Ascending aorta (tissue), 2 donors: ENCODE measurements around the gene ZNF492. TPM values are rescaled to one million over a fixed set of nuclear protein-coding genes. Genes with fewer than 3 reads are reported as not detected.
A peak's percentile ranks its signal among the peaks of the same experiment; 100 is the strongest.

Source experiments
- DNase-seq, 2 donors: peaks; one replicate each; pipeline ENCODE4 v3.0.0-alpha.2; 2019; ENCODE audit warnings: low spot score in 2 of 2
- H3K27ac ChIP-seq, 2 donors: fragments of 200-600 bp; sonication (generic); one replicate each; pipeline ENCODE4 v1.5.1; 2016 to 2017; ENCODE audit warnings: mild to moderate bottlenecking in 1 of 2
- H3K27me3 ChIP-seq: fragments of 200-600 bp; sonication (generic); one replicate; pipeline ENCODE4 v1.5.1; 2017
- H3K36me3 ChIP-seq, 2 donors: fragments of 200-600 bp; sonication (generic); one replicate each; pipeline ENCODE4 v1.5.1; 2016
- H3K4me1 ChIP-seq, 2 donors: fragments of 200-600 bp; sonication (generic); one replicate each; pipeline ENCODE4 v1.5.1; 2016 to 2017; ENCODE audit warnings: mild to moderate bottlenecking in 1 of 2
- H3K4me3 ChIP-seq, 2 donors: fragments of 200-600 bp; sonication (generic); one replicate each; pipeline ENCODE4 v1.5.1; 2016 to 2017; ENCODE audit warnings: mild to moderate bottlenecking in 1 of 2
- H3K9me3 ChIP-seq, 2 donors: fragments of 200-600 bp; sonication (generic); one replicate each; pipeline ENCODE4 v1.5.1; 2016
- CTCF ChIP-seq, 3 experiments: fragments of 200-600 bp in 2 of 3; fragments of 450-650 bp in 1 of 3; sonication (generic) in 2 of 3; IDR thresholded peaks; one replicate each; pipeline ENCODE4 v1.5.1; 2016 to 2019; ENCODE audit warnings: antibody characterized with exemption in 3 of 3, mild to moderate bottlenecking in 1 of 3, moderate library complexity in 1 of 3
- intact Hi-C: fragments of 100-400 bp; cut with DNase I; formaldehyde crosslinking; loops from one replicate; pipeline ENCODE4 v1.15.1; 2023
- total RNA-seq: library from RNA; depleted of rRNA; stranded (reverse); fragments of >200 nt; gene quantifications from one replicate; pipeline ENCODE4 v1.1.0, GENCODE V29; 2016

The ZNF492 gene
- total RNA-seq, 1 donor from 2014 or later, result 1.6 TPM

DNA sequence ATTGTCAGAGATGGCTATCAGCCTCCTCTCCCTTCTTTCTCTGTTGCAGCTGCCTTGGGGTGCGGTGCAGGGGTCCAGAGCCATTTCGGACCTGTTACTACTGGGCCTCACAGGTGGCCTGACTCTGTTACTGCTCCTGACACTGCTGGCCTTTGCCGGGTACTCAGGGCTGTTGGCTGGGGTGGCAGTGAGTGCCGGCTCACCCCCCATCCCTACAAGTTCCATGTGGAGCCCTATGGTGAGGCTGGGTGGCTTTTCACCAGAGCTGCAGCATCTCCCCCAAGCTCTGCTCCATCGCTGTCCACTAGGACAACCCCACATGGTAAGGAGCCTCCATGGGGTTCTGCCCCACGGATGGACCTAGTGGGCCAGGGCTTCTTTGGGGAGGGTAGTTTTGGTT is 13.7 kb upstream of the ZNF492 start:
- no peak for DNase-seq
- intact Hi-C loops, result loop anchor here (5.0 to 10.0 kb wide), 2 partner anchors 88 to 1116 kb away; partner anchors contain the start of gene ZNF429
- no peak overlapping the region for H3K4me3 ChIP-seq
- no peak for TF ChIP-seq CTCF (IDR thresholded peaks at IDR 0.05)
- no peaks in the 10 kb centered on the region for H3K27me3 ChIP-seq
- H3K27ac ChIP-seq, result no peak overlapping the region
- H3K36me3 ChIP-seq, result no peaks in the 10 kb centered on the region
- peaks cover 0 to 4% of the 10 kb centered on the region in 2 donors for H3K4me1 ChIP-seq
- peaks cover 0 to 4% of the 10 kb centered on the region in 2 donors for H3K9me3 ChIP-seq

DNA sequence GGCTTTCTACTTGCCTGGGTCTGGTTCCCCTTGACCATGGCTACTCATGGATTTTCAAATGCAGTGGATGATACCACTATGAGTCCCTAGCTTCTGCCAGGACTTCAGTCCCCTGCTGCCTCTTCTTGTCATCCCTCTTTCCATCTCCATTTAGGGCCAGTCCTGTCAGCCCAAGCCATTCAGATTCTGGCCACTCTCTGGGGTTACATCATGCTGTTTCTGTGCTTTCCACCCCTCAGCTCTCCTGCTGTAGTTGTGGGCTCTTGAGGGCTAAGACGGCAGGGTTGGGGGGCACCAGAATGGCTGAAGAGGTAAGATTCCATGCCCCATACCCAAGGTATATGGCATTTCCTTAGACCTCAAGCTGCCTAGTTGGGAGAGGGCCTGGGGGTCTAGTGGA is 13.2 kb upstream of the ZNF492 start:
- TF ChIP-seq CTCF (IDR thresholded peaks at IDR 0.05), result no peak
- H3K9me3 ChIP-seq, result peaks cover 0 to 4% of the 10 kb centered on the region in 2 donors
- no peak for DNase-seq
- no peaks in the 10 kb centered on the region for H3K27me3 ChIP-seq
- H3K4me1 ChIP-seq, result peaks cover 0 to 4% of the 10 kb centered on the region in 2 donors
- H3K27ac ChIP-seq, result no peak overlapping the region
- intact Hi-C loops, result loop anchor here (5.0 to 10.0 kb wide), 2 partner anchors 89 to 1116 kb away; partner anchors contain the start of gene ZNF429
- H3K4me3 ChIP-seq, result no peak overlapping the region
- no peaks in the 10 kb centered on the region for H3K36me3 ChIP-seq

- no peak for TF ChIP-seq CTCF (IDR thresholded peaks at IDR 0.05)
- DNase-seq, result no peak
- Histone ChIP-seq H3K36me3 (no peaks in the 10 kb centered on the region), H3K4me1 (peaks cover 0 to 4% of the 10 kb centered on the region in 2 donors), H3K4me3 (no peak overlapping the region), H3K9me3 (peaks cover 0 to 4% of the 10 kb centered on the region in 2 donors), H3K27me3 (no peaks in the 10 kb centered on the region), H3K27ac (no peak overlapping the region)
- intact Hi-C loops, result loop anchor here (5.0 to 10.0 kb wide), 2 partner anchors 90 to 1117 kb away; partner anchors contain the start of gene ZNF429
Measured at GRCh38 chr19:22622020-22622419, 12.1 kb upstream of the ZNF492 start.

GRCh38 chr19:22622901-22623840 is 11.0 kb upstream of the ZNF492 start:
- Histone ChIP-seq H3K4me3 (peak overlapping the region; percentile 43 to 85), H3K27me3 (no peaks in the 10 kb centered on the region), H3K4me1 (peaks cover 0 to 4% of the 10 kb centered on the region in 2 donors), H3K36me3 (no peaks in the 10 kb centered on the region), H3K9me3 (no peaks in the 10 kb centered on the region), H3K27ac (peak overlapping the region; percentile 51 to 64)
- peak in 2 of 3 experiments; percentile 54 to 58 for TF ChIP-seq CTCF (IDR thresholded peaks at IDR 0.05)
- DNase-seq, result peak in 1 of 2 donors; percentile 74
- intact Hi-C loops, result loop anchor here (5.0 to 10.0 kb wide), 2 partner anchors 91 to 1118 kb away; partner anchors contain the start of gene ZNF429

- H3K36me3 ChIP-seq, result no peaks in the 10 kb centered on the region
- H3K4me1 ChIP-seq, result peaks cover 0 to 4% of the 10 kb centered on the region in 2 donors
- no peaks in the 10 kb centered on the region for H3K27me3 ChIP-seq
- no peak for DNase-seq
- intact Hi-C loops, result loop anchor here (5.0 to 10.0 kb wide), 2 partner anchors 92 to 1119 kb away; partner anchors contain the start of gene ZNF429
- peak overlapping the region; percentile 51 to 64 for H3K27ac ChIP-seq
- no peak for TF ChIP-seq CTCF (IDR thresholded peaks at IDR 0.05)
- peak overlapping the region; percentile 43 to 85 for H3K4me3 ChIP-seq
- H3K9me3 ChIP-seq, result no peaks in the 10 kb centered on the region
Measured at GRCh38 chr19:22623841-22624221, 10.3 kb upstream of the ZNF492 start.
